GM23338 (cell line): ENCODE measurements around the gene C10orf90. TPM values are rescaled to one million over a fixed set of nuclear protein-coding genes. Genes with fewer than 3 reads are reported as not detected.

ENCODE experiments used
- ATAC-seq: fragments of 200-7000 bp; cut with Tn5 transposase; 3 replicates; pipeline ENCODE4 v1.9.1; 2020
- DNase-seq: peaks from one replicate; pipeline ENCODE4 v3.0.0-alpha.2; 2015; ENCODE audit warnings: low spot score
- H2AFZ ChIP-seq: fragments of 200-600 bp; sonication (generic); 2 replicates; pipeline ENCODE4 v1.8.0; 2016; ENCODE audit warnings: antibody characterized with exemption, mild to moderate bottlenecking, moderate library complexity
- H3F3A ChIP-seq: fragments of 200-600 bp; sonication (generic); replicated peaks from 2 replicates; pipeline ENCODE4 v1.8.0; 2017; ENCODE audit warnings: antibody characterized with exemption, mixed run types, low read depth
- H3K27ac ChIP-seq: fragments of 200-600 bp; sonication (generic); 2 replicates; pipeline ENCODE4 v1.6.1; 2016; ENCODE audit warnings: low read depth
- H3K27me3 ChIP-seq: fragments of 200-600 bp; sonication (generic); 2 replicates; pipeline ENCODE4 v1.8.0; 2016; ENCODE audit warnings: mild to moderate bottlenecking, mixed run types, moderate library complexity; ENCODE audit not compliant: insufficient read depth
- H3K36me3 ChIP-seq: fragments of 200-600 bp; sonication (generic); 2 replicates; pipeline ENCODE4 v1.8.0; 2016; ENCODE audit warnings: mild to moderate bottlenecking; ENCODE audit not compliant: insufficient read depth
- H3K4me1 ChIP-seq: fragments of 200-600 bp; sonication (generic); 2 replicates; pipeline ENCODE4 v1.8.0; 2016; ENCODE audit warnings: mild to moderate bottlenecking, moderate library complexity; ENCODE audit not compliant: insufficient read depth
- H3K4me2 ChIP-seq: fragments of 200-600 bp; sonication (generic); 2 replicates; pipeline ENCODE4 v1.7.1; 2017; ENCODE audit warnings: mixed run types
- H3K4me3 ChIP-seq: fragments of 200-600 bp; sonication (generic); 2 replicates; pipeline ENCODE4 v1.6.1; 2016; ENCODE audit warnings: mixed run types
- H3K79me2 ChIP-seq: fragments of 200-600 bp; sonication (generic); replicated peaks from 2 replicates; pipeline ENCODE4 v1.8.0; 2017; ENCODE audit warnings: mild to moderate bottlenecking; ENCODE audit not compliant: insufficient read depth
- H3K9me2 ChIP-seq: fragments of 200-600 bp; sonication (generic); 2 replicates; pipeline ENCODE4 v1.8.0; 2017; ENCODE audit not compliant: insufficient read depth
- H4K20me1 ChIP-seq: fragments of 200-600 bp; sonication (generic); replicated peaks from 2 replicates; pipeline ENCODE4 v1.8.0; 2017; ENCODE audit warnings: mild to moderate bottlenecking; ENCODE audit not compliant: insufficient read depth
- H3K27ac Mint-ChIP-seq: 2 replicates; pipeline ENCODE4 v1.8.0; 2020; ENCODE audit warnings: inconsistent platforms, mild to moderate bottlenecking, moderate library complexity, mixed read lengths
- H3K27me3 Mint-ChIP-seq: 3 replicates; pipeline ENCODE4 v1.8.0; 2022; ENCODE audit warnings: low read depth, mild to moderate bottlenecking, moderate library complexity, mixed read lengths, inconsistent platforms; ENCODE audit not compliant: insufficient read depth, poor library complexity
- H3K36me3 Mint-ChIP-seq: 3 replicates; pipeline ENCODE4 v1.8.0; 2021; ENCODE audit warnings: low read depth, mild to moderate bottlenecking, inconsistent platforms, moderate library complexity, mixed read lengths
- H3K4me1 Mint-ChIP-seq: 3 replicates; pipeline ENCODE4 v1.8.0; 2020; ENCODE audit warnings: mild to moderate bottlenecking, inconsistent platforms, mixed read lengths
- H3K4me3 Mint-ChIP-seq: 3 replicates; pipeline ENCODE4 v1.8.0; 2021; ENCODE audit warnings: moderate library complexity, mild to moderate bottlenecking, inconsistent platforms, mixed read lengths
- H3K9me3 Mint-ChIP-seq: 3 replicates; pipeline ENCODE4 v1.8.0; 2020; ENCODE audit warnings: moderate library complexity, mild to moderate bottlenecking, inconsistent platforms, mixed read lengths
- CTCF ChIP-seq, 2 experiments: fragments of 200-600 bp in 1 of 2; sonication (generic) in 1 of 2; conservative IDR thresholded peaks; 2 replicates each; pipeline versions ENCODE4 v1.5.1 to v1.6.1; 2016 to 2017; ENCODE audit warnings: antibody characterized with exemption in 2 of 2, low read depth in 2 of 2, mild to moderate bottlenecking in 2 of 2, moderate library complexity in 1 of 2
- ETS1 ChIP-seq: IDR thresholded peaks from 2 replicates; pipeline ENCODE4 v1.6.1; 2016; ENCODE audit warnings: antibody characterized with exemption
- EZH2 ChIP-seq: fragments of 200-600 bp; sonication (generic); IDR thresholded peaks from one replicate; pipeline ENCODE4 v1.8.0; 2017; ENCODE audit warnings: antibody characterized with exemption, mild to moderate bottlenecking, low read depth; ENCODE audit not compliant: unreplicated experiment
- EZH2phosphoT487 ChIP-seq: fragments of 200-600 bp; sonication (generic); IDR thresholded peaks from one replicate; pipeline ENCODE4 v1.8.1; 2018; ENCODE audit warnings: antibody characterized with exemption; ENCODE audit not compliant: unreplicated experiment
- POLR2AphosphoS5 ChIP-seq: IDR thresholded peaks from 2 replicates; pipeline ENCODE4 v1.6.1; 2016; ENCODE audit warnings: antibody characterized with exemption, low read depth
- STAT1 ChIP-seq: IDR thresholded peaks from one replicate; pipeline ENCODE4 v1.6.1; 2016; ENCODE audit warnings: antibody characterized with exemption; ENCODE audit not compliant: unreplicated experiment
- ZNF331 ChIP-seq: fragments of 250-450 bp; sonication (Bioruptor Pico); IDR thresholded peaks from 2 replicates; pipeline ENCODE4 v1.5.0; 2020; ENCODE audit warnings: low read depth, mild to moderate bottlenecking, moderate library complexity
- ZNF462 ChIP-seq: fragments of 250-450 bp; sonication (Bioruptor Pico); IDR thresholded peaks from 2 replicates; pipeline ENCODE4 v1.5.0; 2020; ENCODE audit warnings: mild to moderate bottlenecking, moderate library complexity
- polyA plus RNA-seq: library from polyadenylated mRNA; unstranded; fragments of >200 nt; fragmentation: Nextera tagmentation; extraction: Ambion mirVana; gene quantifications from 2 replicates; pipeline ENCODE4 v1.2.1, GENCODE V29; 2016
- total RNA-seq: library from RNA; depleted of rRNA; stranded (reverse); fragments of >200 nt; shearing (Covaris generic); gene quantifications from 2 replicates; pipeline ENCODE4 v1.2.3, GENCODE V29; 2014

Gene C10orf90
- total and polyA plus RNA-seq, 2 experiments from 2014 or later, result 0.76 to 0.97 TPM

- Histone ChIP-seq H3K79me2 (no peaks in the 10 kb centered on the region), H3K9me2 (no peaks in the 10 kb centered on the region), H3K4me2 (no peak overlapping the region), H3K27me3 (no peaks in the 10 kb centered on the region), H2AFZ (no peak overlapping the region), H3K4me1 (no peaks in the 10 kb centered on the region), H3K27ac (no peak overlapping the region), H4K20me1 (no peaks in the 10 kb centered on the region), H3F3A (no peaks in the 10 kb centered on the region), H3K4me3 (no peak overlapping the region), H3K36me3 (no peaks in the 10 kb centered on the region)
- TF ChIP-seq EZH2phosphoT487, result no peak
- no peak for TF ChIP-seq POLR2AphosphoS5
- no peak for TF ChIP-seq CTCF (conservative IDR thresholded peaks at IDR 0.05; ENCODE audit: low read depth in 2 of 2)
- no peak for TF ChIP-seq ZNF462 (CRISPR knock-in tag)
- TF ChIP-seq EZH2, result no peak
- TF ChIP-seq STAT1, result no peak
- TF ChIP-seq ETS1, result no peak
- TF ChIP-seq ZNF331 (CRISPR knock-in tag), result no peak
- Mint-ChIP-seq H3K36me3 (no peaks in the 10 kb centered on the region), H3K27me3 (peaks cover 3% of the 10 kb centered on the region), H3K9me3 (no peaks in the 10 kb centered on the region), H3K4me3 (no peak overlapping the region), H3K27ac (no peak overlapping the region), H3K4me1 (peaks cover 5% of the 10 kb centered on the region; the same call in 2 of the 3 replicates)
- DNase-seq (no peak), ATAC-seq (no peak)
Observed at GRCh38 chr10:126528315-126528835, 142.1 kb downstream of the C10orf90 start.
